Mammary epithelial cell (primary cell): ENCODE measurements around the gene TRABD.

Experiments
- CTCF ChIP-seq, 2 donors: IDR thresholded peaks in 1 of 2; conservative IDR thresholded peaks in 1 of 2; 2 replicates each; pipeline ENCODE4 v1.5.1; 2011 to 2012; ENCODE audit warnings: inconsistent platforms in 2 of 2, low read length in 2 of 2, mild to moderate bottlenecking in 2 of 2, control low read depth in 1 of 2, low read depth in 1 of 2; ENCODE audit not compliant: insufficient read depth in 1 of 2; ENCODE audit errors: extremely low read depth in 1 of 2
- EZH2 ChIP-seq: IDR thresholded peaks from 2 replicates; pipeline ENCODE4 v1.6.1; 2012; ENCODE audit warnings: low read length, inconsistent platforms, borderline replicate concordance

GRCh38 chr22:50216055-50216683 is 30.5 kb downstream of the TRABD start:
- TF ChIP-seq EZH2 (no peak), CTCF (conservative IDR thresholded peaks at IDR 0.05 in 1 of 2, IDR thresholded peaks at IDR 0.05 in 1 of 2; ENCODE audit: extremely low read depth in 1 of 2, insufficient read depth in 1 of 2, low read depth in 1 of 2, low read length in 2 of 2) (no peak)
